Activated CD8-positive, alpha-beta T cell treated with anti-CD3 and anti-CD28 coated beads, Interleukin-2, amount 10 ng/mL, durations not matched to agents 7 days and 5 days (primary cell): Measurements from ENCODE around the gene ST8SIA4. TPM values are rescaled to one million over a fixed set of nuclear protein-coding genes. Genes with fewer than 3 reads are reported as not detected.
A peak's percentile ranks its signal among the peaks of the same experiment; 100 is the strongest.
"Not testable (repeated sequence)": the region's sequence is repeated elsewhere in the genome, so short reads cannot be mapped to it uniquely, and the experiment has no call there.

Source experiments
- ATAC-seq: fragments of 150-1000 bp; cut with Tn5 transposase; one replicate; pipeline ENCODE4 v1.10.0; 2021; ENCODE audit warnings: moderate library complexity
- CTCF ChIA-PET: fragments of 350-600 bp; sonication (Branson Sonifier 250); formaldehyde crosslinking; loops from one replicate; lab custom pipeline; 2021; ENCODE audit warnings: antibody characterized with exemption; lab: Charles Lee
- POLR2A ChIA-PET: fragments of 350-600 bp; sonication (Branson Sonifier 250); formaldehyde crosslinking; loops from one replicate; lab custom pipeline; 2021; ENCODE audit warnings: antibody characterized with exemption; lab: Charles Lee
- DNase-seq: peaks from one replicate; pipeline ENCODE4 v3.0.0-alpha.2; 2020
- H3K27ac Mint-ChIP-seq: one replicate; pipeline ENCODE4 v1.8.0; 2021; ENCODE audit warnings: mild to moderate bottlenecking, mixed read lengths
- H3K27me3 Mint-ChIP-seq: one replicate; pipeline ENCODE4 v1.8.0; 2021; ENCODE audit warnings: low read depth, mixed read lengths
- H3K36me3 Mint-ChIP-seq: one replicate; pipeline ENCODE4 v1.8.0; 2021; ENCODE audit warnings: low read depth, mixed read lengths
- H3K4me1 Mint-ChIP-seq: one replicate; pipeline ENCODE4 v1.8.0; 2021; ENCODE audit warnings: low read depth, mixed read lengths
- H3K4me3 Mint-ChIP-seq: one replicate; pipeline ENCODE4 v1.8.0; 2021; ENCODE audit warnings: mild to moderate bottlenecking, mixed read lengths
- H3K9me3 Mint-ChIP-seq: one replicate; pipeline ENCODE4 v1.8.0; 2022; ENCODE audit warnings: mixed read lengths; ENCODE audit not compliant: insufficient read depth
- total RNA-seq, 2 experiments: library from RNA; stranded (reverse); gene quantifications; one replicate each; pipeline ENCODE4 v1.2.3, GENCODE V29; 2021

ST8SIA4 gene
- total RNA-seq, 2 experiments from 2014 or later: 35.8 to 37.5 TPM

- Mint-ChIP-seq H3K36me3 (peaks cover 2% of the 10 kb centered on the region), H3K27ac (no peak overlapping the region), H3K4me3 (no peak overlapping the region), H3K4me1 (no peaks in the 10 kb centered on the region), H3K9me3 (peaks cover 13% of the 10 kb centered on the region), H3K27me3 (no peaks in the 10 kb centered on the region)
- ATAC-seq: no peak
- ChIA-PET CTCF (no interaction called here), POLR2A (no interaction called here)
- no peak for DNase-seq
These were observed 106.2 kb downstream of the ST8SIA4 start for GRCh38 chr5:100796851-100797250.

DNA sequence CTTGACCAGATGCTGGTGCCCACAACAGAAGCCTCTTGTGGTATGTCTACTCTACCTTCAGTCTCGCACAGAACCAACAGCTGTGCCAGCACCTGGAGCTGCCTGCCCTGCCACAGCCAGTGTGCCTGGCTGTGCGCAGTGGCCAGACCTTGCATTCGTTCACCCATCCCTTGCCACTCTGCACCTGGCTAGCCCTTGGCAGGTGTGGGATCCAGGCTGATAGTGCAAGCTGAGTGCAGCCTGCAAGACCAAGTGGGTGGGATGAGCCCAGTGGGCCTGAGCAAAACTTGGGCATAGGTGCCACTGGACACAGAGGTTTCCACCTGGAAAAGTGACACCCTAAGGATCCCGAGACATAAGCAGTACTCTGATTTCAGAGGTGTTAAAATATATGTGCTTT is 108.2 kb downstream of the ST8SIA4 start:
- ChIA-PET POLR2A (no interaction called here), CTCF (interaction anchor here (0.6 kb wide), 1 partner anchor 92 kb away, joined by 3 read pairs; no protein-coding TSS in a partner anchor)
- peaks cover 5% of the 10 kb centered on the region for H3K9me3 Mint-ChIP-seq
- H3K27ac Mint-ChIP-seq: no peak overlapping the region
- no peaks in the 10 kb centered on the region for H3K27me3 Mint-ChIP-seq
- ATAC-seq (no peak), DNase-seq (no peak)
- peaks cover 9% of the 10 kb centered on the region for H3K4me1 Mint-ChIP-seq
- no peak overlapping the region for H3K4me3 Mint-ChIP-seq
- H3K36me3 Mint-ChIP-seq: peaks cover 1% of the 10 kb centered on the region

DNA sequence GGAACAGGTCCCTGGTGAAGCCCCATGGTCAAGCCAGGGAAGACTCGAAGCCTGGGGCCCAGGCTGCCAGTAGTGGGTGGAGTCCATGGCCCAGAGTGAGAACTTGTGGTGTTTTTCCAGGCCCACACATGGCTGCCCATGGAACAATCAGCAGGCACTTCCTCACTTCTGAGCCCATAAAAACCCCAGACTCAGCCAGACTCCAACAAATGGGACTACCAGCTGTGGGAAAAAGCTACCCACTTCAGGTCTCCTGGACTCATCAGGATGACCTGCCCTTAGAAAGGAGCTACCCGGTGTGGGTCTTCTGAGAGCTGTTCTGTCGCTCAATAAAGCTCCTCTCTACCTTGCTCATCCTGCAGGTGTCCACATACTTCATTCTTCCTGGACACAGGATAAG is 108.9 kb downstream of the ST8SIA4 start:
- H3K4me3 Mint-ChIP-seq: no peak overlapping the region
- ATAC-seq (no peak), DNase-seq (no peak)
- H3K27me3 Mint-ChIP-seq: no peaks in the 10 kb centered on the region
- peaks cover 5% of the 10 kb centered on the region for H3K9me3 Mint-ChIP-seq
- ChIA-PET POLR2A (no interaction called here), CTCF (interaction anchor here (0.6 kb wide), 1 partner anchor 92 kb away, joined by 3 read pairs; no protein-coding TSS in a partner anchor)
- H3K27ac Mint-ChIP-seq: no peak overlapping the region
- peaks cover 14% of the 10 kb centered on the region for H3K4me1 Mint-ChIP-seq
- H3K36me3 Mint-ChIP-seq: peaks cover 1% of the 10 kb centered on the region

- ATAC-seq (no peak), DNase-seq (no peak)
- Mint-ChIP-seq H3K27me3 (no peaks in the 10 kb centered on the region), H3K4me3 (no peak overlapping the region), H3K27ac (no peak overlapping the region), H3K9me3 (peaks cover 5% of the 10 kb centered on the region), H3K36me3 (peaks cover 1% of the 10 kb centered on the region), H3K4me1 (peaks cover 14% of the 10 kb centered on the region)
- POLR2A ChIA-PET: no interaction called here
- CTCF ChIA-PET: interaction anchor here (1.0 kb wide), 1 partner anchor 12 kb away, joined by 4 read pairs; no protein-coding TSS in a partner anchor
These were observed 110.3 kb downstream of the ST8SIA4 start for GRCh38 chr5:100792781-100793180.

DNA sequence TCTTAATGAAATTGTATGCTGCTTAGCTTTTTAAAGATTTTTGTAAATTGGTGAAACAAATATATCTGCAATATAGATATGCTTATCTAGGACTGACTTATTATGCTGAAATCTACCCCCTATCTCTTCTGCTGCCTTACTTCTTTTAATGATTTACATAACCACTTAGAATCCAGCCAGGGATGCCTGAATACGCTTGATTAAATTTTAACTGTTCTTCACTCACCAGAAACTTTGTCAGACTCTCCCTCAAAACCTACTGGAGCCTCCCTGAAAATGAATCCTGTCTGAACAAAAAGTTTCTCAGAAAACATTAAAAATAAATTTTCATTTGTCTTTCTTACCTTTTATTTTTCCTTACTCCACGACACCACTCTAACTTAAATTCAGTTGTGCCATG is 111.7 kb downstream of the ST8SIA4 start:
- H3K4me1 Mint-ChIP-seq: peaks cover 14% of the 10 kb centered on the region
- ATAC-seq (no peak), DNase-seq (no peak)
- H3K27ac Mint-ChIP-seq: no peak overlapping the region
- peaks cover 1% of the 10 kb centered on the region for H3K36me3 Mint-ChIP-seq
- POLR2A ChIA-PET: no interaction called here
- H3K4me3 Mint-ChIP-seq: no peak overlapping the region
- peaks cover 5% of the 10 kb centered on the region for H3K9me3 Mint-ChIP-seq
- no peaks in the 10 kb centered on the region for H3K27me3 Mint-ChIP-seq
- CTCF ChIA-PET: interaction anchor here (1.6 kb wide), 1 partner anchor 24 kb away, joined by 3 read pairs; no protein-coding TSS in a partner anchor

DNA sequence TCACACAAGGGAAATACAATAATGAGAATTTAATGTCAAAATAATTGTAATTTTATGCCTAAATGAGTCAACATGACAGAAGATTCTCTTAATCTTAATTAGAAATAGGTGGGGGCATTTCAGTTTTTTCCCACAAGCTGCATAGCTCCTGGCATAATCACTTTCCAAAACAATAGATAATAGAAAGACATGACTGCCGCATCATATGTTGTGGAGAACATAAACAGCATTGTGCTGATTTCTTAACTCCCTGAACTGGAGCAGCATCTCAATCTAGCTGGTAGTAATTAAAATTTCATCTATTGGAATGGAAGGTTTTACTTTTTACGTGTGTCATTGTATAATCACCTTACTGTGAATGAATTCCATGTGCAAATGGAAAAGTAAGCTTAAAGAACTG is 112.1 kb downstream of the ST8SIA4 start:
- Mint-ChIP-seq H3K27ac (no peak overlapping the region), H3K36me3 (peaks cover 1% of the 10 kb centered on the region), H3K9me3 (peaks cover 5% of the 10 kb centered on the region), H3K4me3 (no peak overlapping the region), H3K27me3 (no peaks in the 10 kb centered on the region), H3K4me1 (peaks cover 14% of the 10 kb centered on the region)
- ChIA-PET POLR2A (interaction anchor here (1.4 kb wide), 1 partner anchor 112 kb away, joined by 5 read pairs; the partner anchor contains the start of gene ST8SIA4), CTCF (interaction anchor here (1.3 to 1.6 kb wide), 2 partner anchors 24 to 110 kb away, joined by 3 to 5 read pairs; no protein-coding TSS in a partner anchor)
- DNase-seq (no peak), ATAC-seq (no peak)

- H3K27ac Mint-ChIP-seq: peak overlapping the region; percentile 17
- H3K4me3 Mint-ChIP-seq: no peak overlapping the region
- H3K36me3 Mint-ChIP-seq: peaks cover 1% of the 10 kb centered on the region
- peaks cover 2% of the 10 kb centered on the region for H3K9me3 Mint-ChIP-seq
- ATAC-seq: peak; percentile 64
- POLR2A ChIA-PET: interaction anchor here (1.0 to 1.4 kb wide), 2 partner anchors 53 to 113 kb away, joined by 3 to 5 read pairs; partner anchors contain the start of gene ST8SIA4
- H3K27me3 Mint-ChIP-seq: no peaks in the 10 kb centered on the region
- no peak for DNase-seq
- peaks cover 14% of the 10 kb centered on the region for H3K4me1 Mint-ChIP-seq
- CTCF ChIA-PET: interaction anchor here (1.2 to 1.6 kb wide), 4 partner anchors 10 to 110 kb away, joined by 3 to 8 read pairs (median 5); no protein-coding TSS in a partner anchor
These were observed 112.9 kb downstream of the ST8SIA4 start for GRCh38 chr5:100790170-100790665.

GRCh38 chr5:100789694-100790093 is 113.4 kb downstream of the ST8SIA4 start:
- POLR2A ChIA-PET: interaction anchor here (1.0 to 1.4 kb wide), 2 partner anchors 54 to 113 kb away, joined by 3 to 5 read pairs; partner anchors contain the start of gene ST8SIA4
- Mint-ChIP-seq H3K36me3 (peaks cover 1% of the 10 kb centered on the region), H3K27me3 (no peaks in the 10 kb centered on the region), H3K4me3 (no peak overlapping the region), H3K9me3 (no peaks in the 10 kb centered on the region), H3K4me1 (peaks cover 14% of the 10 kb centered on the region), H3K27ac (no peak overlapping the region)
- no peak for ATAC-seq
- DNase-seq: no peak
- CTCF ChIA-PET: interaction anchor here (1.2 to 1.4 kb wide), 3 partner anchors 10 to 111 kb away, joined by 5 to 8 read pairs (median 5); no protein-coding TSS in a partner anchor

- ATAC-seq (no peak), DNase-seq (no peak)
- CTCF ChIA-PET: interaction anchor here (0.8 to 1.2 kb wide), 2 partner anchors 8 to 13 kb away, joined by 4 to 5 read pairs; no protein-coding TSS in a partner anchor
- H3K27ac Mint-ChIP-seq: no peak overlapping the region
- no peaks in the 10 kb centered on the region for H3K9me3 Mint-ChIP-seq
- H3K36me3 Mint-ChIP-seq: peaks cover 1% of the 10 kb centered on the region
- H3K27me3 Mint-ChIP-seq: no peaks in the 10 kb centered on the region
- POLR2A ChIA-PET: interaction anchor here (1.3 to 1.8 kb wide), 2 partner anchors 113 to 115 kb away, joined by 4 to 5 read pairs; partner anchors contain the start of gene ST8SIA4
- no peak overlapping the region for H3K4me3 Mint-ChIP-seq
- peaks cover 14% of the 10 kb centered on the region for H3K4me1 Mint-ChIP-seq
These were observed 114.7 kb downstream of the ST8SIA4 start for GRCh38 chr5:100788417-100788816.

DNA sequence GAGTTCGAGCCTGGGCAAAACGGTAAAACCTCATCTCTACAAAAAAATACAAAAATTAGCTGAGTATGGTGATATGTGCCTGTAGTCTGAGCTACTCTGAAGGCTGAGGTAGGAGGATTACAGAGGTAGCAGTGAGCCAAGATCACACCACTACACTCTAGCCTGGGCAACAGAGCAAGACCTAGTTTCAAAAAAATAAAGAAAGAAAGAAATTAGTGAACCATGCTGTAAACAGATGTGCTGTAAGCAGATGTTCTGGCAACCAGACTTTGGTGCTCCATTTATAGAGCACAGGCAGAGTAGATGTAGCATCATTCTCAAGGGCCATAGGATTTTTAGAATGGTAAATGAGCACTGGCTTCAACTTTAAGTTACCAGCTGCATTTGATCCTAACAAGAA is 115.4 kb downstream of the ST8SIA4 start:
- DNase-seq (no peak), ATAC-seq (no peak)
- Mint-ChIP-seq H3K4me1 (peaks cover 14% of the 10 kb centered on the region), H3K27me3 (no peaks in the 10 kb centered on the region), H3K9me3 (no peaks in the 10 kb centered on the region), H3K27ac (no peak overlapping the region), H3K36me3 (peaks cover 1% of the 10 kb centered on the region), H3K4me3 (no peak overlapping the region)
- ChIA-PET CTCF (interaction anchor here (1.4 kb wide), 1 partner anchor 13 kb away, joined by 3 read pairs; no protein-coding TSS in a partner anchor), POLR2A (interaction anchor here (0.6 to 1.8 kb wide), 3 partner anchors 114 to 118 kb away, joined by 4 to 6 read pairs (median 5); partner anchors contain the start of gene ST8SIA4)

DNA sequence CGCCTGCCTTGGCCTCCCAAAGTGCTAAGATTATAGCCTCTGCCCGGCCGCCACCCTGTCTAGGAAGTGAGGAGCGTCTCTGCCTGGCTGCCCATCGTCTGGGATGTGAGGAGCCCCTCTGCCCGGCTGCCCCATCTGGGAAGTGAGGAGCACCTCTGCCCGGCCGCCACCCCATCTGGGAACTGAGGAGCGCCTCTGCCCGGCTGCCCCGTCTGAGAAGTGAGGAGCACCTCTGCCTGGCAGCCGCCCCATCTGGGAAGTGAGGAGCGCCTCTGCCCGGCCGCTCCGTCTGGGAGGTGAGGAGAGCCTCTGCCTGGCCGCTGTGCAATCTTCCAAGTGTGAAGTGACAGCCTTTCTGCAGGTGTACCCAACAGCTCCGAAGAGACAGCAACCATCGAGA is 117.5 kb downstream of the ST8SIA4 start:
- DNase-seq, POLR2A ChIA-PET, H3K27me3 Mint-ChIP-seq, H3K9me3 Mint-ChIP-seq, CTCF ChIA-PET, H3K4me3 Mint-ChIP-seq, H3K27ac Mint-ChIP-seq, H3K36me3 Mint-ChIP-seq, ATAC-seq: not testable (repeated sequence)
- peaks cover 21% of the 10 kb centered on the region for H3K4me1 Mint-ChIP-seq
